Fibroblast of lung (primary cell): Measurements from ENCODE around the gene MYO1D.

Experiments
- CTCF ChIP-seq, 2 donors: IDR thresholded peaks in 1 of 2; conservative IDR thresholded peaks in 1 of 2; 1 replicate in 1 of 2; 2 replicates in 1 of 2; pipeline ENCODE4 v1.5.1; 2011 to 2012; ENCODE audit warnings: low read length in 2 of 2, control low read depth in 1 of 2, inconsistent platforms in 1 of 2, low read depth in 1 of 2, mild to moderate bottlenecking in 1 of 2
- EZH2 ChIP-seq: IDR thresholded peaks from 2 replicates; pipeline ENCODE4 v1.5.1; 2012; ENCODE audit warnings: low read length, control low read depth, mild to moderate bottlenecking; ENCODE audit errors: missing control alignments

- no peak for TF ChIP-seq CTCF (conservative IDR thresholded peaks at IDR 0.05 in 1 of 2, IDR thresholded peaks at IDR 0.05 in 1 of 2; ENCODE audit: low read depth in 1 of 2, low read length in 2 of 2)
- no peak for TF ChIP-seq EZH2
Measured at GRCh38 chr17:32604966-32605365, 272.0 kb downstream of the MYO1D start.
